ACHN (cell line): Measurements from ENCODE around the gene EFCAB6.

Experiments
- DNase-seq: peaks from one replicate; pipeline ENCODE4 v3.0.0-alpha.2; 2015
- in situ Hi-C: cut with HindIII; loops from 2 replicates; pipeline ENCODE4 v1.10.0; 2017; ENCODE audit warnings: low sequenced_read_pairs, low pct_ligation_motif_present, low pct_unique_long_range_greater_than_20kb

The EFCAB6 gene

GRCh38 chr22:43634316-43634715, 177.8 kb downstream of the EFCAB6 start:
- in situ Hi-C loops, result no loop called here
- no peak for DNase-seq

DNA sequence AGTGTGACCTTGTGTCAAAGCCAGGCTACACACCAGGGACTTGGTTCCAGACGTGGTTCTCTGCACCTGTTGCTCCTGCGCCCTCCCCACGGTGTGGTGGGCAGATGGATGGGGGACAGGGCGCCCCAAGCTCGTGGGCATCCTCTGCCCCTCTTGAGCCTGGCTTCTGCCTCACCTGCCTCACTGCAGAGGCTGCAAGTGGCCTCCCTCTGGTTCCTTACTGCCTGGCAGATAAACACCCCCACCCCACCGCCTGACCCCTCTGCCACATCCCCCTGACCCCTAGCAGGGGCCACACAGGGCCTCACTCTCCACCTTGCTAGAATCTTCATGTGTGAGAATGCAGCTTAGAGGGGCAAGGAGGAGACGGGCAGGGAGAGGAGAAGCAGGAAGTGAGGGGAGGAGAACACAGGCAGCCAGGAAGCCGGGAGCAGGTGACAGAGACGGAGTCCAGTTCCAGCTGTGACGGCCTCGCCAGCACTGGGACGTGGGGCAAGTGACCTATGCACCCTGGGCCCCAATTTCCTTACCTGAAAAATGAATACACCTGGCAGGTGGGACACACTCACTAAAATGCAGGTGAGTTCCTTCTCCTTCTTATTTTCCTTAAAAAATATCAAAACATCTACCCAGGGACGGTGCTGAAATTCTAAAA, 178.3 kb downstream of the EFCAB6 start:
- in situ Hi-C loops, result no loop called here
- no peak for DNase-seq

DNA sequence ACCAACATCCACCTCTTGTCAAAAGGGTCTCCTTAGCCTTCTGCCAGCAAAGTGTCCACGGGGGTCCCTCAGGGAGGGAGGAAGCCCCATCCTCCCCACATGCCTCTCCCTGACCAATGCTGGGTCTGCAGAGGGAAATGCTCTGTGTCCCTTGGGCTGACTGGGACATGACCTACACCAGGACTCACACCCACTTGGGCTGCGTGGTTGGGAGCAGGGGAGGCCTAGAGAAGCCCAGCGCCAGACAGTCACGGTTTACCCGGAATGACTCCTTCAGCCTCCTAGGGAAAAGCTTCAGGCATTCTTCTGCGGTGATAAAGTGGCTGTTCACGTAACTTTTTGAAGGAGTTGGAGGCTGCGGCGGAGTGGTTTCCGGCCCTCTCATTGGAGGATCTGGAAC, 180.3 kb downstream of the EFCAB6 start:
- DNase-seq, result no peak
- in situ Hi-C loops, result no loop called here

GRCh38 chr22:43631201-43631600, 180.9 kb downstream of the EFCAB6 start:
- no peak for DNase-seq
- in situ Hi-C loops, result no loop called here

DNA sequence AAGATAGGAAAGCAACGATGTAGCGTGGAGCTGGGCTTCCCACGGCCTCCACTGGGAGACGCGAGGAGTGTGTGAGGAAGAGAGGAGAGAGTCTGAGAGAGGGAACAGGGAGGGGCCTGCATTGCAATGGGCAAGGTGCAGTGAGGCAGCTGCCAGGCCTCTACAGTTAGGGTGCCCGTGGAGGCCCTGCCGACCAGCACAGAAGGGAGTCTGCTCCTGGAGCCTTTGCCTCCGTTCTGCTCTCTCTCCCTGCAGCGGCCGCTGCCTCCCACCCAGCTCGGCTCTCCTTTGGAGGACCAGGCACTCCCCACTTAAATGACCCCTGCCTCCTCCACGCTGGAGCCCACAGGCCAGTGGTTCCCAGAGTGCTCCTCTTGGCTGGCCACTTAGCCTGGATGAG, 181.7 kb downstream of the EFCAB6 start:
- DNase-seq, result no peak
- in situ Hi-C loops, result no loop called here

DNA sequence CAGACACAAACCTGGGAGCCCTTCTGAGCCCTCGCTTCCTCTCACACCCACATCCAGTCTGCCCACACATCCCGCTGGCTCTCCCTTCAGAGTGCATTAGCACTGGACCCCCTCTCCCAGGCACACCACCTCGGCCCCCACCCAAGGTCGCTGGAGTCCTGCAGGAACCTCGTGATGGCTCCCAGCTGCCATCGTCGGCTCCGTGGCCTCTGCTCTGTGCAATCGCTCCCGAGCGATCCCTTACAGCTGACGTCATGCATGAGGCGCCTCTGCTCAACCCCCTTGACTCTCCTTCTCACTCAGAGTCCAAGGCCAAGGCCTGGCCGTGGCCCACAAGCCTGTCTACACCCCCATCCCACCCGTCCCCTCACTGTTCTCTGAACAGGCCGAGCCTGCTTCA, 183.9 kb downstream of the EFCAB6 start:
- in situ Hi-C loops, result no loop called here
- DNase-seq, result no peak

- in situ Hi-C loops, result no loop called here
- no peak for DNase-seq
Observed at GRCh38 chr22:43627485-43628213, 184.5 kb downstream of the EFCAB6 start.

DNA sequence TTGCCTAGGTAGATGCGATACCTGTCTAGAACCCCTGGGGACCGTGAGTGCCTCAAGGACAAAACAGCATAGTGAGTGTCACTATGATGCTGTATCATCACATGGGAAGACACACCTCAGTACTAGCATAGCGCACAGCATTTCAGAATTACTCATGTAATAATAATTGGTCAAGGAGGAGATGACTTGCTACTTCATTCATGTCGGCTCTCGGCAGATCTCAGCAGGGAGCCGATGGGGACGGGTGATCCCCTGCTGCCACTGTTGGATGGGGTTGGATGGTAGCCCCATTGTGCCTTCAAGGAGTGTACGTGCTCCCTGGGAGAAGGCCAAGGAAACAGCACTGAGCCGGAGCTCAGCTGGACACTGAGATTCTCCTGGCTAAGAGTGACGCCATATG, 186.9 kb downstream of the EFCAB6 start:
- DNase-seq, result no peak
- in situ Hi-C loops, result no loop called here

DNA sequence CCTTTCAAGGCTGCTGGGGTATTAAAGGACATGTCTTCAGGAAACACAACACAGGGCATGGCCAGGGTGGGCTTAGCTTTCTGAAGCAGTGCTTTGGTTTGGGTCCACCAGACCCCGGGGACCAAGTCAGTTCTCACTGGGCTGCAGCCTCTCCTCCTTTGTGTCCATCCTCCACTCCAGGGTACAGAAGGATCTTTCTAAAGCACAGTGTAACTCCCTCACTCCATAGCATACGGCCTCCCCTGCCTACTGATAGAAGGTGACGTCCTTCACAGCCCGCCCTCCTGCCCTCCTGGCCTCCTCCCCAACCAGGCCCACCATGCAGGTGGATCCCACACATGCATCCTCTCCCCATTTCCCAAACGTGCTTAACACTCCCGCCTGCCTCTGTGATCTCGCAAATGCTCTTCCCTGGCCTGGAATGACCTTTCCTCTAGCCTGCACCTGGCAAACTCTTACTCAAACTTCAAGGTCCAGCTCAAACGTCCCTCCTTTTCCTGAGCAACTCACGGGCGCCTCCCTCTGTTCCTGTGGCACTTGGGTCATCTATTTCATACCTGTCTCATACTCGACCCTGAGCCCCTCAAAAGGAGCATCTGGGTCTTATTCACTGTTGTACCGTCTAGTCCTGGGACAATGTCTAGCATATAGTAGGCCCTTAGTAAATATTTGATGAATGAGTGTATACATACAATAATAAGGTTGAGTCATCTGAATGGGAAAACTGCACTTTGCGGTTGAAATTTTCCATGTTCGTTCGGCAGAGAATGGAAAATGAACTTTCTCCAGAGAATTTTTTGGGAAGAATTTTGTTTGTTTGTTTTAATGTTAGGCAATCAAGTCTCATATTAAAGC, 187.7 kb downstream of the EFCAB6 start:
- in situ Hi-C loops, result no loop called here
- no peak for DNase-seq

DNA sequence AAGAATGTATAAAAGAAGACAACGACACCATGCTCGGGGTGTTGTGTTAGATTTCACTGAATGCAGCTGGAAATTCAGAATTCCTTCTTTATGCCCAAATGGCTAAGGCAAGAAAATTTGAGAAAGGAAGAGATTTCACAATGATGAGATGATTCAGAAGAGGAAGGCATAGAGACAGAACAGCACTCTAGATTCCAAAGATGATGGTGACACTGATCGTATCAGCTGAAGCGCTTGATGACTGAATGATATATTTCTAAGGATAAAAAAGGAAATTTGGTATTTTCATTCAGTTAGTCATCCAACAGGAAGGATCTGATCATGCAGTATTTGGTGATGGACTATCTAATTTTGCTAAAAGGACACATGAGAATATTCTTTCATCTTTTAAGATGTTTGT, 189.2 kb downstream of the EFCAB6 start:
- in situ Hi-C loops, result no loop called here
- no peak for DNase-seq

- DNase-seq, result no peak
- in situ Hi-C loops, result no loop called here
Observed at GRCh38 chr22:43620197-43620596, 191.9 kb downstream of the EFCAB6 start.

GRCh38 chr22:43618517-43618916, 193.6 kb downstream of the EFCAB6 start:
- DNase-seq, result no peak
- in situ Hi-C loops, result no loop called here

GRCh38 chr22:43616645-43617044, 195.5 kb downstream of the EFCAB6 start:
- no peak for DNase-seq
- in situ Hi-C loops, result no loop called here

GRCh38 chr22:43600265-43600664, 211.8 kb downstream of the EFCAB6 start:
- no peak for DNase-seq
- in situ Hi-C loops, result no loop called here

GRCh38 chr22:43592476-43592875, 219.6 kb downstream of the EFCAB6 start:
- no peak for DNase-seq
- in situ Hi-C loops, result no loop called here

DNA sequence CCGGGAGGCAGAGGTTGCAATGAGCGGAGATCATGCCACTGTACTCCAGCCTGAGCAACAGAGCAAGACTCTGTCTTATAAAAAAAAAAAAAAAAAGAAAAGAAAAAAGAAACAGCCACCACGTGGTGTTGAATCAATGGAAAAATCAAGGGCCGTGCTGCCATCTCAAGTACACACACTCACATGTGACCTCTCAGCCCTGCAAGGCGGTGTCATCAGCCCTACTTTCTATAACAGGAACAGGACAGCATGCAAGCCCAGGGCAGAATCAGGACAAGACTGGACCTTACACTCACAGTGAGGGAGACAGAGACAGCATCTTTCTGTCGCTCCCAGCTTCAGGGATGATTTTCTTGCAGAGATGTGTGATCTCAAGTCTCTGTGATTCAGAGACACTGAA, 220.7 kb downstream of the EFCAB6 start:
- in situ Hi-C loops, result no loop called here
- no peak for DNase-seq

- in situ Hi-C loops, result no loop called here
- DNase-seq, result no peak
Observed at GRCh38 chr22:43587574-43587973, 224.5 kb downstream of the EFCAB6 start.

GRCh38 chr22:43583501-43583900, 228.6 kb downstream of the EFCAB6 start:
- no peak for DNase-seq
- in situ Hi-C loops, result no loop called here

GRCh38 chr22:43582394-43582793, 229.7 kb downstream of the EFCAB6 start:
- no peak for DNase-seq

More at GRCh38 chr22:43582394-43582793, 229.7 kb downstream of the EFCAB6 start:
- in situ Hi-C loops, result no loop called here
